ENCODE data around the gene MSTN. TPM values are rescaled to one million over a fixed set of nuclear protein-coding genes. Genes with fewer than 3 reads are reported as not detected.

Gene MSTN
- polyA plus RNA-seq, 1 experiment = 0.06 TPM

DNA sequence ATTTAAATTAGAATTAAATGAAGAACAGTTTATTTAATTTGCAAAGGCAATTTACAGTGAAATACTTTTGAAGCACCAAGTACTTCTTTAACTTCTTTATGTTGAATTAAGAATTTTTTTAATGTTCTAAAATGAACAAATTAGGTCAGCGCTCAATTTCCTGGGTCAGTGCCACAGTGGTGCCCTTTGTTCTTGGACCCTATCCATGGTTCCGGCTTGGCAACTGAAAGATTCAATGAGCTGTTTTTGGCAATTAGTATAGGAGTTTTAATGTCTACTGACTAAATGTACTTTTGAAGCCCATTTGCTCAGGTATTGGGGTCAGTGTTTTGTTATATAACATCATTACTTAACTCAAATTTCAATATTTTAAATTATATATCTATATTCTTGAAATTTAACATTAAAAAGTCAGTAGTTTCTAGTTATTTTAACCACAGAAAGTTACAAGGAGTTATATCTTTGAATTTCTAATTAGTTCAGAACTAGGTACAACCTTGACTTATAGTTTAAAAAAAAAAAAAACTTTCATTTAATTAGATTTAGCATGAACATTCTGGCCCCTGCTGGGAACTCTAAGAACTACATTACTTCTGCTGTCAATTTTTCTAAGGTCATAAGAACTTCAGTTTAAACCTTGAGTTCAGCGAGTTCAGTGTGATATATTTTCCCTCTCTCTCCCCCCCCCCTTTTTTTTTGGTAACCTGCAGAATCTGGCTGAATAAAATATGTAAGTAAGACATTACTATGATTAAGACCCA is 7.6 kb upstream of the MSTN start:
- no peak overlapping the region for H3K4me3 ChIP-seq (ENCODE audit: low read depth, low read length)
- H3K9me3 ChIP-seq (ENCODE audit: control insufficient read depth, insufficient read depth, low read length) = no peaks in the 10 kb centered on the region
- H3K27ac ChIP-seq (ENCODE audit: low read depth, low read length) = no peak overlapping the region
- DNase-seq (ENCODE audit: low read depth, low spot score) = peak; percentile 43
- ChIA-PET CTCF (interaction anchor here (1.0 to 6.0 kb wide), 10 partner anchors 19 to 410 kb away, joined by 3 to 82 read pairs (median 6); partner anchors contain the start of genes ASNSD1 and OSGEPL1), POLR2A (no interaction called here)
- TF ChIP-seq, protein P1, sequence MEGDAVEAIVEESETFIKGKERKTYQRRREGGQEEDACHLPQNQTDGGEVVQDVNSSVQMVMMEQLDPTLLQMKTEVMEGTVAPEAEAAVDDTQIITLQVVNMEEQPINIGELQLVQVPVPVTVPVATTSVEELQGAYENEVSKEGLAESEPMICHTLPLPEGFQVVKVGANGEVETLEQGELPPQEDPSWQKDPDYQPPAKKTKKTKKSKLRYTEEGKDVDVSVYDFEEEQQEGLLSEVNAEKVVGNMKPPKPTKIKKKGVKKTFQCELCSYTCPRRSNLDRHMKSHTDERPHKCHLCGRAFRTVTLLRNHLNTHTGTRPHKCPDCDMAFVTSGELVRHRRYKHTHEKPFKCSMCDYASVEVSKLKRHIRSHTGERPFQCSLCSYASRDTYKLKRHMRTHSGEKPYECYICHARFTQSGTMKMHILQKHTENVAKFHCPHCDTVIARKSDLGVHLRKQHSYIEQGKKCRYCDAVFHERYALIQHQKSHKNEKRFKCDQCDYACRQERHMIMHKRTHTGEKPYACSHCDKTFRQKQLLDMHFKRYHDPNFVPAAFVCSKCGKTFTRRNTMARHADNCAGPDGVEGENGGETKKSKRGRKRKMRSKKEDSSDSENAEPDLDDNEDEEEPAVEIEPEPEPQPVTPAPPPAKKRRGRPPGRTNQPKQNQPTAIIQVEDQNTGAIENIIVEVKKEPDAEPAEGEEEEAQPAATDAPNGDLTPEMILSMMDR (IDR thresholded peaks at IDR 0.05; ENCODE audit: low read depth, low read length) = peak; percentile 74
- no peaks in the 10 kb centered on the region for H3K27me3 ChIP-seq (ENCODE audit: control insufficient read depth, insufficient read depth, low read length)

DNA sequence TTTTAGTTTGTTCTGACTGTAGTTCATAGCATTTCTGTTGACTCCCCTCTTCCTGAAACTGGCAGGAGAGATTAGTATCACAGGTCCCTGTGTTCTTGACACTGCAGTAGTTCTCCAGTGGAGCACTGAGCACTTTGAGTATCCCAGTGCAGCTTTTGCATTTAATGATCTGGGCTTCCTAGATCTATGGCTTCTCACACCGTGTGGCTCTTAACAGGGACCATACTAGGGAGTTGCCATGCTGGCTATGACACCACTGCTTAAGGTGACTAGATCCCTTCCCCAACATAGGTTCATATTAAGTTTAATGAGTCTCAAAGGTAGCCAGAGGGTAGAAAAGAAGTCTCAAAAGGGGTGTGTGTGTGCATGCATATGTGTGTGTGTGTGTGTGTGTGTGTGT is 6.2 kb upstream of the MSTN start:
- ChIA-PET POLR2A (interaction anchor here (0.7 kb wide), 1 partner anchor 280 kb away, joined by 5 read pairs; no protein-coding TSS in a partner anchor), CTCF (interaction anchor here (0.7 to 1.6 kb wide), 5 partner anchors 10 to 337 kb away, joined by 3 to 10 read pairs (median 3); no protein-coding TSS in a partner anchor)
- H3K4me3 ChIP-seq (ENCODE audit: low read depth, low read length) = no peak overlapping the region
- DNase-seq (ENCODE audit: low read depth, low spot score) = no peak
- TF ChIP-seq, protein P1 (IDR thresholded peaks at IDR 0.05; ENCODE audit: low read depth, low read length) = no peak
- no peak overlapping the region for H3K27ac ChIP-seq (ENCODE audit: low read depth, low read length)
- no peaks in the 10 kb centered on the region for H3K27me3 ChIP-seq (ENCODE audit: control insufficient read depth, insufficient read depth, low read length)
- H3K9me3 ChIP-seq (ENCODE audit: control insufficient read depth, insufficient read depth, low read length) = no peaks in the 10 kb centered on the region

DNA sequence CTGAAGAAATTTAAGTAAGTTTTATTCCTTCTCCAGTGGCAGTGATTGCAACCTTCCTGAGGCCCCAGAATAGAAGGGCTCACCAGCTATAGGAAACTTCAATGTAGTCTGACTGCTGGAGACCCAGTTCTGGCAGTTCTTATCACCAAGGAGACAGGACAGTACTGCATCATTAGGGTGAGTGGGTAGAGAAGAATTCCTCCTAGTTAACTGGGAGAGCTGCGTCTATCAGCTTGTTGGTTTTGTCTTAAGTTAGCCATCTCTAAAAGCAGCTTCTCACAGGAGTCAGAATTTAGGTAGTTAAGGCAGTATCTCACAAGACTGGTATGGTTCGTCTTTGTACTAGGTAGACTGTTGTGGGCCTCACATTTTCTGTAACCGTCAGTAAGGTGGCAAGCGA is 3.3 kb upstream of the MSTN start:
- DNase-seq (ENCODE audit: low read depth, low spot score) = no peak
- TF ChIP-seq, protein P1 (IDR thresholded peaks at IDR 0.05; ENCODE audit: low read depth, low read length) = no peak
- no peak overlapping the region for H3K4me3 ChIP-seq (ENCODE audit: low read depth, low read length)
- H3K9me3 ChIP-seq (ENCODE audit: control insufficient read depth, insufficient read depth, low read length) = no peaks in the 10 kb centered on the region
- POLR2A ChIA-PET = no interaction called here
- H3K27ac ChIP-seq (ENCODE audit: low read depth, low read length) = no peak overlapping the region
- CTCF ChIA-PET = interaction anchor here (0.6 to 1.4 kb wide), 2 partner anchors 213 to 315 kb away, joined by 3 to 6 read pairs; no protein-coding TSS in a partner anchor
- no peaks in the 10 kb centered on the region for H3K27me3 ChIP-seq (ENCODE audit: control insufficient read depth, insufficient read depth, low read length)

DNA sequence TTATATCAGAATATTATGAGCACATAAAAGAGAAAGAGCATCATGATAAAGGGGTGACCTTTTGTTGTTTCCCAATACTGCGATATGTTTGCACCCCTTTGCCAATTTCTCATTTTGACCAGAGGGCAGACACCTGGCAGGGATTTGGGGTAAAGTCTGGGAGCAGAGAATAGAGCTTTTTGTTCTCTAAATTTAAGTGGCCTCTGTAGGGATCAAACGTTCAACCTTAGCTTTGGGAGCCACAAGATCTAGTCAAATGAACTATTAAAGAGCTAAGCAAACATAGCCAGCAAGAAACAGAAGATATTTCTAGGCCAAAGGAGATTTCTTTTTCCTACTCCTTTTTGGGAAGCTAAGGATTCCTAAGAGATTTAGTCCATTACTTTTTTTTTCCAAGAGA is 1.1 kb upstream of the MSTN start:
- Histone ChIP-seq H3K27ac (ENCODE audit: low read depth, low read length) (no peak overlapping the region), H3K9me3 (ENCODE audit: control insufficient read depth, insufficient read depth, low read length) (no peaks in the 10 kb centered on the region), H3K27me3 (ENCODE audit: control insufficient read depth, insufficient read depth, low read length) (no peaks in the 10 kb centered on the region), H3K4me3 (ENCODE audit: low read depth, low read length) (no peak overlapping the region)
- no peak for DNase-seq (ENCODE audit: low read depth, low spot score)
- POLR2A ChIA-PET = no interaction called here
- TF ChIP-seq, protein P1 (IDR thresholded peaks at IDR 0.05; ENCODE audit: low read depth, low read length) = no peak
- CTCF ChIA-PET = interaction anchor here (0.6 to 1.4 kb wide), 4 partner anchors 40 to 365 kb away, joined by 3 to 5 read pairs (median 4); no protein-coding TSS in a partner anchor

DNA sequence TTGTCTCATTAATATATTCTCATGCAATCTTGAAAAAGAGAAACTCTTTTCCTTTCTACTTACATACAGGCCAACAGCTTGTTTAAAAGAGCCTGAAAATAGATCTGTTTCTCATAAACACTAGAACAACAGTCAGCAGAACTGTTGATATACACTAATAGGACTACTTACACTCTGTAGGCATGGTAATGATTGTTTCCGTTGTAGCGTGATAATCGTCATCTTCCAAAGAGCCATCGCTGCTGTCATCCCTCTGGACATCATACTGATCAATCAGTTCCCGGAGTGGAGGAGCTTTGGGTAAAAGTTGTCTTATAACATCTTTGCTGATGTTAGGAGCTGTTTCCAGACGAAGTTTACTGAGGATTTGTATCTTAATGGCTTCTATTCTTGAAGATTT is 476 bp downstream of the MSTN start:
- Histone ChIP-seq H3K27ac (ENCODE audit: low read depth, low read length) (no peak overlapping the region), H3K4me3 (ENCODE audit: low read depth, low read length) (no peak overlapping the region), H3K27me3 (ENCODE audit: control insufficient read depth, insufficient read depth, low read length) (no peaks in the 10 kb centered on the region), H3K9me3 (ENCODE audit: control insufficient read depth, insufficient read depth, low read length) (no peaks in the 10 kb centered on the region)
- TF ChIP-seq, protein P1 (IDR thresholded peaks at IDR 0.05; ENCODE audit: low read depth, low read length) = no peak
- CTCF ChIA-PET = interaction anchor here (1.0 to 1.4 kb wide), 4 partner anchors 9 to 401 kb away, joined by 3 to 6 read pairs (median 4); no protein-coding TSS in a partner anchor
- no peak for DNase-seq (ENCODE audit: low read depth, low spot score)
- POLR2A ChIA-PET = no interaction called here

Data from AG04450 (cell line).